GM21526 (cell line): ENCODE results near the gene SYCE1L.

Experiments
- ATAC-seq: cut with Tn5 transposase; IDR thresholded peaks from one replicate; pipeline ENCODE4 v1.9.1; 2021; ENCODE audit warnings: moderate library complexity; ENCODE audit not compliant: unreplicated experiment, low FRiP score

Gene SYCE1L

GRCh38 chr16:77195411-77195810 lies 3.8 kb upstream of the SYCE1L start:
- no peak for ATAC-seq

DNA sequence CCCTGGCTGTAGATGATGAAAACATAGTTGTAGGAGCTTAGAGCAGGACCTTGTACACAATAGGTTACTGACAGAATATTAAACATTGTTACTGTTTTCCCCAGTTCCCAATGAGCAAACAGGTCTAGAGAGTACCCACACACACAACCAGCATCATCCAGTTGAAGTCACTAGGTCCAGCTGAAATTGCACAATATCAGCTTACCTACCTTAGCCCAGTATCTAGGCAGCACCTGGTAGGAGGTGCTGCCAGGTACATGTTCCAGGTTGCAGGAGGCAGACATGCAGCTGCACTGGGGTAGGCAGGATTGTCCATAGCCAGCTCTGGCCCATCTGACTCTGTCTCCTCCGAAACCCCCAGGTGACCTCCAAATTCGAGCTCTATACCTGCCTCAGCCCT lies 1.5 kb upstream of the SYCE1L start:
- ATAC-seq = no peak

- no peak for ATAC-seq
These were observed 7.3 kb downstream of the SYCE1L start for GRCh38 chr16:77206533-77206932.

GRCh38 chr16:77207030-77207429 lies 7.8 kb downstream of the SYCE1L start:
- ATAC-seq = no peak

DNA sequence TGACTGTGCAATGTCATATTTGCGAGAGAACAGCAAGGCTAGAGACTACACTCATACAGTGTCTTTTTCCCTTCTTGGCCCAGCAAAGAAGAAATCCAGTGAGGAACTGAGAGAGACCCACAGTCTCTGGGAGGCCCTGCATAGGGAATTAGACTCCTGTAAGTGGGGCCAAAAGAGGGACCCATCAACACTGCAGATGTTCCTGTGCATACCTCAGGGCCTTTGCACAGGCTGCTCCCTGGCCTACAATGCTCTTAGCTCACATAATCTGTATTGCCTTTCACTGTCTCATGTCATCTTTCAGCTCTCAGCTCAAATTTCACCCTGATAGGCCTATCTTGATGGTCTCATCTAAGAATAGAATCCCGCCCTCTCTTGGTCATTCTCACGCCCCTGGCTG lies 9.2 kb downstream of the SYCE1L start:
- no peak for ATAC-seq

GRCh38 chr16:77211880-77212740 lies 12.9 kb downstream of the SYCE1L start:
- peak; percentile 62 for ATAC-seq

DNA sequence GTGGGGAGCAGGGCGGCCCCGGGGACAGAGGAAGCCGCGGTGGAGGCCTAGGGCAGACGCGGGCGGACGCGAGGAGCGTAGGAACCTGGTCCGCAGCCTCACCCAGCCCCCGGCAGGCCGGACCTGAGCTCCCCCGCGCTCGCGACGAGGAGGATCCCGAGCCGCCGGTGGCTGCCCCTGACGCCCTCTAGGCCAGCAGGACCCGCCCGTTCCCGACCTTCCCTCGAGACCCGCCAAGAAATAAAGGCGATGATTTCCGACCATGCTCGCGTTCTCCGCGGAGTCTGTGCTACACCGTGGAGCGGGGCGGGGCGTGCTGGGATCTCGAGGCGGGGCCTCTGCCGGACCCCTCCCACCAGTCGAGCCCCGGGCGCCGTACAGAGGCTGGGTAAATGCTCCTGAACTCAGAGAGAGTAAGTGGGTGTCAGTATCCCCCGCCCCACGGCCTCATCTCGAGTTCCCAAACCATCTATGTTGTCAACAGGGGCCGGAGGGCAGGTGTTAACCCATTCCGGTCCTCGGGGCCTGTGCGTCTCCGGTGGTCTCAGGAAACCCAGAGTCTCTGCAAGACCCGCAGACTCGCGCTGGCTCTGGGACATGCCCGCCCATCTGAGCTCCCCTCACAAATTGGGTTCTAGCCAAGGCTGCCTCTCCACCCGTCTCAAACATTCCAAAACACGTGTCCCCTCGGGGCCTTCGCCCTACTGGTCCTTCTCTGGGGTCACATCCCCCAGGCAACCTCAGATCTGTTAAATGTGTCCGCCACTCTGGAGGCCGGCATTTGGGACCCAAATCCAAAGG lies 13.7 kb downstream of the SYCE1L start:
- peak; percentile 83 for ATAC-seq

DNA sequence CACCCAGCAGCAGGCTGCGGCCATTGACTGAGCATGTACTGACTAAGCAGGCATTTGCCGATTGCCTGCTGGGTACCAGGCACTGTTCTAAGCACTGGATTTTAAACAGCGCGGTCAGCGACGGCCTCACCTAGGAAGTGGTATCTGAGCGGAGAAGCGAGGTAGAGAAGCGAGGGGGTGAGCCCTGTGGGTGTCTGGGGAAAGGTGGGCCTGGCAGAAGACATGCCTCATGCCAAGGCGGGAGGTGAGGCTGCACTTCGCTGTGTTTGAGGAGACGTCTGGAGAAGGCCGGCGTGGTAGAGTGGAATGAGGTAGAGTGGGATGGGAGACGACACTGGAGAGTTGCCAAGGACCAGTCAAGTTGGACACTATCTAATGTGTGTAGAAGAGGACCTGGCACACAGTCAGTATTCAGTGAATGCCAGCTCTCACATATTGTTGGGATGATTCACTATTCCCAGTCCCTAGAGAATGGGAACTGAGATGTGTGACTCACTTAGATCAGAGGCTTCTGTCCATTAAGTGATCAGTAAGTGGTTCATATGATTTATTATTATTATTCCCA lies 14.4 kb downstream of the SYCE1L start:
- ATAC-seq = no peak

DNA sequence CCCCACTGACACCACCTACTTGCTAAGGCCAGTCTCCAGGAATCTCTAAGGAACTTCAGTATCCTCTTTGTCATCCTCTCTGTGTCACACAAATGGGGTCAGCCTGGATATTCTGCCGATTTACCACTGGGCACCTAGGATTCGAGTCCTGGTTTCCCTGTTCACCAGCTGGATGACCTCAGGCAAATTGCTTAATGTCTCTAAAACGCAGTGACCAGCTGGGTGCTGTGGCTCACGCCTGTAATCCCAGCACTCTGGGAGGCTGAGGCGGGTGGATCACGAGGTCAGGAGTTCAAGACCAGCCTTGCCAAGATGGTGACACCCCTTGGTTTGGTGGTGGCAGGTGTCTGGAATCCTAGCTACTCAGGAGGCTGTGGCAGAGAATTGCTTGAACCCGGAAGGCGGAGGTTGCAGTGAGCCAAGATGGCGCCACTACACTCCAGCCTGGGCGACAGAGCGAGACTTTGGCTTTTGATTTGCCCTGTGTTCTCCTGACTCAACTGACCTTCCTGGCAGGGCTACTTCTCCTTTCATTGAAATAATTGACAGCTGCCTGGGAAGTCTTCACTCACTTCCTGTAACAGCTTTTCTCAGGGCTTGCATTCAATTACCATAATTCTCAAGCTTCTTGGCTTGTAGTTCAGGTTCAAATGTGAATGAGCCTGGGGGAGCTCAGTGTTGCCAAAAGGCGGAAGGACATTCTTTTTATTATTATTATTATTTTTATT lies 15.4 kb downstream of the SYCE1L start:
- no peak for ATAC-seq

DNA sequence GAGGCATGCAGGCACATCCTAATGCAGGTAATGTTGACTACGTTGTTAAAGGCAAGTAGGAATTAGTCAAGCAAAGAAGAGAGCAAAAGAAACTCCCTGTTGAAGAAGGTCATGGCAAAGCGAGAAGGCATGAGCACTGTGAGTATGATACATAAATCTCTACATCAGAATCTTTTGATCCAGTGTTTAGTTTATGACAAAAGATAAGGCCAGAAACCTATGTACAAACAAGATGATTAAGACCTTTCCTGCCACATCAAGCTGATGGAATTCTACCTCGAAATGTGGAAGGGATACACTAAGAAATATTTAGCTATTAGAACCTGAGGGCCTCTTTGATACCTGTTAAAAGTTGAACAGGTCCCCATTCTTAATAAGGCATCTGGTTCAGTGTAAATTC lies 20.2 kb downstream of the SYCE1L start:
- no peak for ATAC-seq

GRCh38 chr16:77220427-77220826 lies 21.2 kb downstream of the SYCE1L start:
- ATAC-seq = no peak

DNA sequence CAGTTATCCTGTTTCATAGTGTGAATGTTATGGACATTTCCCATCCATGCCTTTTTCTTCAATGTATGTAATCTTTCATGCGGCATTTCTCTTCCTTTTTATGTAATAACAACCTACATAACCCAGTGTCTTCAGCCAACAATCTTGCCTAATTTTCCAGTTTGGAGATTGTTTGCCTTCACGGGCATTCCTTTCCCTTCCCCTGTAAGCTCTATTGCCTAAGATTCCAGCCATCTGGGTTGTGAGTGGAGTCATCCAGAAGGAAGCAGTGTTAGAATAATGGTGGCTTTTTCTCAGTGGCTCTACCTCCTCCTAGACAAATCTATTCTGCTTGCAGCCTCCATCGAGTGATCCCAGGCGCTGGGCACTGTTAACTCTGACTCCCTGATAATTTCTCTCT lies 22.3 kb downstream of the SYCE1L start:
- ATAC-seq = no peak

GRCh38 chr16:77223184-77223583 lies 24.0 kb downstream of the SYCE1L start:
- ATAC-seq = no peak

DNA sequence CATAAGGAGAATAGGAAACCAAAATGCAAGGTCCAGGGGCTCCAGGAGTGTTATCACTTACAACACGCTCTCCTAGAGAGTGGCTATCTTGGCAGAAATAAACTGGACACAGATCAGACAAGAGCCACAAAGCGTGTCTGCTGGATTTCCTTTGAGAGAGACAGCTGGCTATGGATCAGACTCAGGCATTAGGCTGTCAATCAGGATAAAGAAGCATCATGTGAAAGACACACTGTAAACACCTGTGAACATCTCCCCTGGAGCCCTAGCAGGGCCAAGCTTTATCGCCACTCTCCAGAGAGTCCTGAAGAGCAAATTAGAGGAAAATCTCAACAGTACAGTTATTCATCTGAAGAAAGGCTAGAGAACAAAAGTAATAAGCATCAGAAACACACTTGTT lies 26.0 kb downstream of the SYCE1L start:
- no peak for ATAC-seq

GRCh38 chr16:77227745-77228144 lies 28.5 kb downstream of the SYCE1L start:
- ATAC-seq = no peak

GRCh38 chr16:77231047-77231446 lies 31.8 kb downstream of the SYCE1L start:
- ATAC-seq = no peak

DNA sequence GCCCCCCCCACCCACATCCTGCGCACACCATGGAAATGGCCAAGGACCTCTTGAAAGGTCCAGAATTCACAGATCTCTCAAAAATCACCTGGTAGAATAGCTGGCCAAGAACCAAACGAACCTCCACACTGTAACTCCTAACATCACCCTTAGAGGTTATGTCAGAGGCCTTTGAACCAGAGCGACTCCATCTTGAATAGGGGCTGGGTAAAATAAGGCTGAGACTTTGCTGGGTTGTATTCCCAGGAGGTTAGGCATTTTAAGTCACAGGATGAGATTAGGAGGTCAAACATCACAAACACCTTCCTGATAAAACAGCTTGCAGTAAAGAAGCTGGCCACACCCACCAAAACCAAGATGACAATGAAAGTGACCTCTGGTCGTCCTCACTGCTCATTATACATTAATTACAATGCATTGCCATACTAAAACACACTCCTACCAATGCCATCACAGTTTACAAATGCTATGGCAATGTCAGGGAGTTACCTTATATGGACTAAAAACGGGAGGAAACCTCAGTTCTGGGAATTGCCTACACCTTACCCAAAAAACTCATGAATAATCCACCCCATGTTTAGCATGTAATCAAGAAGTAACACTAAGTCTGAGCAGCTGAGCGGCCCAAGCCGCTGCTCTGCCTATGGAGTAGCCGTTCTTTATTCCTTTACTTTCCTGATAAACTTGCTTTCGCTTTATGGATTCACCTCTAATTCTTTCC lies 34.8 kb downstream of the SYCE1L start:
- ATAC-seq = no peak

DNA sequence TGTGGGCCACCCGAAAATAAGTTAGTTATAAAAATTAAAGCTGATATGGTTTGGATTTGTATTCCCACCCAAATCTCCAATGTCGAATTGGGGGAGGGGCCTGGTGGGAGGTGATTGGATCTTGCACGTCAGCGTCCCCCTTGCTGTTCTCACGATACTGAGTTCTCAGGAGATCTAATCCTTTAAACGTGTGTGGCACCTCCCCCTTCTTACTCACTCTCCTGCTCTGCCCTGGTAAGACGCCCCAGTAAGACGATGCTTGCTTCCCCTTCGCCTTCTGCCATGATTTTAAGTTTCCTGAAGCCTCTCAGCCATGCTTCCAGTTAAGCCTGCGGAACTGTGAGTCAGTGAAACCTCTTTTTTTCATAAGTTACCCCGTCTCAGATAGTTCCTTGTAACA lies 35.4 kb downstream of the SYCE1L start:
- no peak for ATAC-seq

GRCh38 chr16:77236063-77236511 lies 36.9 kb downstream of the SYCE1L start:
- peak; percentile 99 for ATAC-seq

GRCh38 chr16:77238593-77238992 lies 39.4 kb downstream of the SYCE1L start:
- ATAC-seq = no peak
